ENCODE data around the gene TDRD1. TPM values are rescaled to one million over a fixed set of nuclear protein-coding genes. Genes with fewer than 3 reads are reported as not detected.

TDRD1 gene
- total and polyA plus RNA-seq, 7 donors = under 0.01 to 0.28 (median 0.17) TPM; not detected in 3

- intact Hi-C loops (cut with DNase I) = no loop called here
- DNase-seq = no peak
- Histone ChIP-seq H3K4me1 (no peaks in the 10 kb centered on the region), H3K27me3 (no peaks in the 10 kb centered on the region), H3K9me3 (no peaks in the 10 kb centered on the region), H3K4me3 (no peak overlapping the region), H3K27ac (no peak overlapping the region), H3K36me3 (no peaks in the 10 kb centered on the region)
- TF ChIP-seq EP300 (IDR thresholded peaks at IDR 0.05) = no peak
- TF ChIP-seq POLR2A (IDR thresholded peaks at IDR 0.05) = no peak
- TF ChIP-seq CTCF (IDR thresholded peaks at IDR 0.05) = no peak
- TF ChIP-seq POLR2AphosphoS5 (IDR thresholded peaks at IDR 0.05) = no peak
- WGBS, 2 donors = 59 to 88% methylated on average over 3 of the region's 3 CpGs
Measured at GRCh38 chr10:114188001-114188400, 8.8 kb downstream of the TDRD1 start.

- Histone ChIP-seq H3K27ac (no peak overlapping the region), H3K9me3 (no peaks in the 10 kb centered on the region), H3K36me3 (no peaks in the 10 kb centered on the region), H3K4me3 (no peak overlapping the region), H3K27me3 (no peaks in the 10 kb centered on the region), H3K4me1 (no peaks in the 10 kb centered on the region)
- intact Hi-C loops (cut with DNase I) = no loop called here
- TF ChIP-seq EP300 (IDR thresholded peaks at IDR 0.05) (no peak), POLR2A (IDR thresholded peaks at IDR 0.05) (no peak)
- WGBS, 2 donors = 96 to 98% methylated on average over 3 of the region's 3 CpGs
- DNase-seq = no peak
Measured at GRCh38 chr10:114188900-114189299, 9.7 kb downstream of the TDRD1 start.

- intact Hi-C loops (cut with DNase I) = no loop called here
- no peak overlapping the region for H3K27ac ChIP-seq
- H3K9me3 ChIP-seq = no peaks in the 10 kb centered on the region
- H3K4me1 ChIP-seq = no peaks in the 10 kb centered on the region
- 94 to 95% methylated on average over 8 of the region's 8 CpGs for WGBS, 2 donors
- H3K4me3 ChIP-seq = no peak overlapping the region
- H3K36me3 ChIP-seq = no peaks in the 10 kb centered on the region
- DNase-seq = no peak
- TF ChIP-seq CTCF (IDR thresholded peaks at IDR 0.05) (no peak), POLR2A (IDR thresholded peaks at IDR 0.05) (no peak), POLR2AphosphoS5 (IDR thresholded peaks at IDR 0.05) (no peak), EP300 (IDR thresholded peaks at IDR 0.05) (no peak)
- H3K27me3 ChIP-seq = no peaks in the 10 kb centered on the region
Measured at GRCh38 chr10:114189700-114190099, 10.5 kb downstream of the TDRD1 start.

- WGBS, 2 donors = 38 to 51% methylated on average over 2 of the region's 2 CpGs
- TF ChIP-seq POLR2AphosphoS5 (IDR thresholded peaks at IDR 0.05) = no peak
- no peak for TF ChIP-seq CTCF (IDR thresholded peaks at IDR 0.05)
- TF ChIP-seq EP300 (IDR thresholded peaks at IDR 0.05) = no peak
- no peak for TF ChIP-seq POLR2A (IDR thresholded peaks at IDR 0.05)
- no peaks in the 10 kb centered on the region for H3K27me3 ChIP-seq
- H3K4me3 ChIP-seq = no peak overlapping the region
- H3K36me3 ChIP-seq = no peaks in the 10 kb centered on the region
- intact Hi-C loops (cut with DNase I) = no loop called here
- H3K27ac ChIP-seq = no peak overlapping the region
- DNase-seq = no peak
- H3K9me3 ChIP-seq = no peaks in the 10 kb centered on the region
- no peaks in the 10 kb centered on the region for H3K4me1 ChIP-seq
Measured at GRCh38 chr10:114195079-114195478, 15.9 kb downstream of the TDRD1 start.

GRCh38 chr10:114199239-114199638, 20.1 kb downstream of the TDRD1 start:
- no peaks in the 10 kb centered on the region for H3K36me3 ChIP-seq
- no peaks in the 10 kb centered on the region for H3K27me3 ChIP-seq
- intact Hi-C loops (cut with DNase I) = no loop called here
- no peak for DNase-seq
- TF ChIP-seq EP300 (IDR thresholded peaks at IDR 0.05) (no peak), POLR2A (IDR thresholded peaks at IDR 0.05) (no peak), CTCF (IDR thresholded peaks at IDR 0.05) (no peak), POLR2AphosphoS5 (IDR thresholded peaks at IDR 0.05) (no peak)
- no peak overlapping the region for H3K4me3 ChIP-seq
- 88 to 93% methylated on average over 4 of the region's 4 CpGs for WGBS, 2 donors
- no peaks in the 10 kb centered on the region for H3K9me3 ChIP-seq
- H3K27ac ChIP-seq = no peak overlapping the region
- no peaks in the 10 kb centered on the region for H3K4me1 ChIP-seq

Measured in sigmoid colon (tissue), 7 donors.